Fibroblast of lung (primary cell): ENCODE data around the gene MRPL14. TPM values are rescaled to one million over a fixed set of nuclear protein-coding genes. Genes with fewer than 3 reads are reported as not detected.
A peak's percentile ranks its signal among the peaks of the same experiment; 100 is the strongest.

Experiments
- DNase-seq, 2 donors: peaks; one replicate each; pipeline versions ENCODE4 v3.0.0 to v3.0.0-alpha.2; 2010; ENCODE audit warnings: low read depth in 2 of 2
- H2AFZ ChIP-seq: 2 replicates; pipeline ENCODE4 v1.5.1; 2012; ENCODE audit warnings: low read length, control low read depth, inconsistent platforms
- H3K27ac ChIP-seq: 2 replicates; pipeline ENCODE4 v1.5.1; 2011; ENCODE audit warnings: low read length, control low read depth; ENCODE audit not compliant: insufficient read depth
- H3K27me3 ChIP-seq: 2 replicates; pipeline ENCODE4 v1.5.1; 2011; ENCODE audit warnings: mild to moderate bottlenecking, low read length; ENCODE audit not compliant: control insufficient read depth, insufficient read depth
- H3K36me3 ChIP-seq: 2 replicates; pipeline ENCODE4 v1.5.1; 2011; ENCODE audit warnings: low read length; ENCODE audit not compliant: control insufficient read depth, insufficient read depth
- H3K4me1 ChIP-seq: 2 replicates; pipeline ENCODE4 v1.5.1; 2011; ENCODE audit warnings: low read length; ENCODE audit not compliant: control insufficient read depth, insufficient read depth; ENCODE audit errors: extremely low read depth
- H3K4me2 ChIP-seq: 2 replicates; pipeline ENCODE4 v1.5.1; 2011; ENCODE audit warnings: low read length, control low read depth; ENCODE audit not compliant: insufficient read depth; ENCODE audit errors: extremely low read depth
- H3K4me3 ChIP-seq, 4 experiments: fragments of 200-600 bp in 1 of 4; sonication (generic) in 1 of 4; replicated peaks in 1 of 4; 2 replicates each; pipeline ENCODE4 v1.5.1; 2011 to 2016; ENCODE audit warnings: low read length in 4 of 4, low read depth in 3 of 4, mild to moderate bottlenecking in 3 of 4, control low read depth in 2 of 4, inconsistent platforms in 1 of 4, mixed read lengths in 1 of 4; ENCODE audit not compliant: insufficient read depth in 1 of 4; ENCODE audit errors: control extremely low read depth in 1 of 4
- H3K79me2 ChIP-seq: 2 replicates; pipeline ENCODE4 v1.5.1; 2012; ENCODE audit warnings: mild to moderate bottlenecking, low read length, inconsistent platforms; ENCODE audit not compliant: control insufficient read depth, insufficient read depth
- H3K9ac ChIP-seq: 2 replicates; pipeline ENCODE4 v1.5.1; 2011; ENCODE audit warnings: mild to moderate bottlenecking, low read length, control low read depth; ENCODE audit not compliant: insufficient read depth
- H3K9me3 ChIP-seq: 2 replicates; pipeline ENCODE4 v1.5.1; 2012; ENCODE audit warnings: low read depth, low read length; ENCODE audit not compliant: control insufficient read depth, insufficient read depth
- H4K20me1 ChIP-seq: 2 replicates; pipeline ENCODE4 v1.5.1; 2011; ENCODE audit warnings: low read length; ENCODE audit not compliant: control insufficient read depth, insufficient read depth; ENCODE audit errors: extremely low read depth
- CTCF ChIP-seq, 2 donors: IDR thresholded peaks in 1 of 2; conservative IDR thresholded peaks in 1 of 2; 1 replicate in 1 of 2; 2 replicates in 1 of 2; pipeline ENCODE4 v1.5.1; 2011 to 2012; ENCODE audit warnings: low read length in 2 of 2, control low read depth in 1 of 2, inconsistent platforms in 1 of 2, low read depth in 1 of 2, mild to moderate bottlenecking in 1 of 2
- EZH2 ChIP-seq: IDR thresholded peaks from 2 replicates; pipeline ENCODE4 v1.5.1; 2012; ENCODE audit warnings: low read length, control low read depth, mild to moderate bottlenecking; ENCODE audit errors: missing control alignments
- polyA plus RNA-seq, 2 donors: library from polyadenylated mRNA; depleted of rRNA in 1 of 2; stranded (reverse) in 1 of 2; unstranded in 1 of 2; fragments of >200 nt; gene quantifications; 2 replicates each; pipeline ENCODE4 v1.2.1, GENCODE V29; 2011 to 2012; ENCODE audit warnings: missing spikeins in 1 of 2
- total RNA-seq: library from RNA; depleted of rRNA; stranded (reverse); fragments of >200 nt; gene quantifications from 2 replicates; pipeline ENCODE4 v1.2.1, GENCODE V29; 2014

MRPL14 gene
- total and polyA plus RNA-seq, 2 donors (not counting 1 experiment from before 2014, with no cell fraction given) = 36.2 to 60.6 TPM

- no peaks in the 10 kb centered on the region for H3K36me3 ChIP-seq
- no peaks in the 10 kb centered on the region for H3K4me1 ChIP-seq
- no peaks in the 10 kb centered on the region for H3K79me2 ChIP-seq
- H3K4me3 ChIP-seq = no peak overlapping the region
- no peaks in the 10 kb centered on the region for H3K27me3 ChIP-seq
- no peak for DNase-seq
- no peaks in the 10 kb centered on the region for H3K9me3 ChIP-seq
- no peaks in the 10 kb centered on the region for H4K20me1 ChIP-seq
- no peak overlapping the region for H3K27ac ChIP-seq
- TF ChIP-seq EZH2 = no peak
- TF ChIP-seq CTCF (conservative IDR thresholded peaks at IDR 0.05 in 1 of 2, IDR thresholded peaks at IDR 0.05 in 1 of 2; ENCODE audit: low read depth in 1 of 2, low read length in 2 of 2) = no peak
- H3K9ac ChIP-seq = no peak overlapping the region
- H3K4me2 ChIP-seq = no peak overlapping the region
- no peak overlapping the region for H2AFZ ChIP-seq
Observed at GRCh38 chr6:44085219-44085618, 42.0 kb downstream of the MRPL14 start.

GRCh38 chr6:44084231-44085014, 42.8 kb downstream of the MRPL14 start:
- Histone ChIP-seq H3K36me3 (no peaks in the 10 kb centered on the region), H3K4me1 (no peaks in the 10 kb centered on the region), H3K27me3 (no peaks in the 10 kb centered on the region), H3K4me2 (no peak overlapping the region), H3K9ac (no peak overlapping the region), H2AFZ (no peak overlapping the region), H3K4me3 (no peak overlapping the region), H4K20me1 (no peaks in the 10 kb centered on the region), H3K79me2 (no peaks in the 10 kb centered on the region), H3K9me3 (no peaks in the 10 kb centered on the region), H3K27ac (no peak overlapping the region)
- no peak for TF ChIP-seq EZH2
- TF ChIP-seq CTCF (conservative IDR thresholded peaks at IDR 0.05 in 1 of 2, IDR thresholded peaks at IDR 0.05 in 1 of 2; ENCODE audit: low read depth in 1 of 2, low read length in 2 of 2) = no peak
- DNase-seq = peak in 1 of 2 donors; percentile 76

DNA sequence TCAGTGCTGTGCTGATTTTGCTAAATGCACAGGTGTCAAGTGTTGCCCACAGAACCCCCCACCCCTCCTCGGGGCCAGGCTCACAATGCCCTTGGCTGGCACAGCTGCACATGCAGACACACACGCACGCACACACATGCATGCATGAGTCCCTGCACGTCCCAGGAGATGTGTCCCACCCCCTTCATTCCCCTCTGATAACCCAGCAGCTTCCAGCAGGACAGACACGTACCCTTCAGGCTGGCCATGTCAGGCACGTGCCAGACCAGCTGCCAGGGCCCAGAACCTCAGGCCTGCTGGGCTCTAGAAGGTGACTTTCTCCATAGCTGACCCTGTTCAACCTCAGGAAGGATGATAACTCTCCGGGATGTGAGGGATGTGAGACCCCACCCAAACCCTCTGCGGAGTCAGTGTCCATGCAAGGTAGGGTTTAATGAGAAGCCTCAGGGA, 44.4 kb downstream of the MRPL14 start:
- no peaks in the 10 kb centered on the region for H3K4me1 ChIP-seq
- no peak overlapping the region for H3K4me2 ChIP-seq
- no peak for DNase-seq
- no peak overlapping the region for H2AFZ ChIP-seq
- no peak overlapping the region for H3K4me3 ChIP-seq
- TF ChIP-seq CTCF (conservative IDR thresholded peaks at IDR 0.05 in 1 of 2, IDR thresholded peaks at IDR 0.05 in 1 of 2; ENCODE audit: low read depth in 1 of 2, low read length in 2 of 2) = no peak
- no peak for TF ChIP-seq EZH2
- no peaks in the 10 kb centered on the region for H3K79me2 ChIP-seq
- H3K36me3 ChIP-seq = no peaks in the 10 kb centered on the region
- no peaks in the 10 kb centered on the region for H3K27me3 ChIP-seq
- no peaks in the 10 kb centered on the region for H3K9me3 ChIP-seq
- no peaks in the 10 kb centered on the region for H4K20me1 ChIP-seq
- H3K27ac ChIP-seq = no peak overlapping the region
- H3K9ac ChIP-seq = no peak overlapping the region
